Bronchial epithelial cell (primary cell): Measurements from ENCODE around the gene NUDT3. TPM values are rescaled to one million over a fixed set of nuclear protein-coding genes. Genes with fewer than 3 reads are reported as not detected.
A peak's percentile ranks its signal among the peaks of the same experiment; 100 is the strongest.

ENCODE experiments used
- DNase-seq: peaks from one replicate; pipeline ENCODE4 v3.0.0-alpha.2; 2010; ENCODE audit warnings: low read depth
- FAIRE-seq: peaks from 2 replicates; lab custom pipeline; 2011; peaks lifted over from hg19 to GRCh38; lab: Jason Lieb, UNC
- H3K27me3 ChIP-seq: 2 replicates; pipeline ENCODE4 v1.5.1; 2011; ENCODE audit warnings: low read length; ENCODE audit not compliant: control insufficient read depth, insufficient read depth
- H3K36me3 ChIP-seq: 2 replicates; pipeline ENCODE4 v1.5.1; 2011; ENCODE audit warnings: low read length; ENCODE audit not compliant: control insufficient read depth, insufficient read depth
- H3K4me3 ChIP-seq: 2 replicates; pipeline ENCODE4 v1.5.1; 2011; ENCODE audit warnings: mild to moderate bottlenecking, low read depth, low read length, control low read depth
- total RNA-seq: library from RNA; depleted of rRNA; stranded (reverse); fragments of >200 nt; gene quantifications from 2 replicates; pipeline ENCODE4 v1.2.1, GENCODE V29; 2014
- TF ChIP-seq, protein P1 (sequence below): IDR thresholded peaks from 2 replicates; pipeline ENCODE4 v1.5.1; 2011; ENCODE audit warnings: mild to moderate bottlenecking, moderate library complexity, low read length, control low read depth, inconsistent platforms; ENCODE audit not compliant: insufficient read depth, severe bottlenecking

Gene NUDT3
- total RNA-seq, 1 donor from 2014 or later = 15.8 TPM

GRCh38 chr6:34243901-34244884, 148.3 kb downstream of the NUDT3 start:
- H3K36me3 ChIP-seq = peaks cover 7% of the 10 kb centered on the region
- TF ChIP-seq, protein P1, sequence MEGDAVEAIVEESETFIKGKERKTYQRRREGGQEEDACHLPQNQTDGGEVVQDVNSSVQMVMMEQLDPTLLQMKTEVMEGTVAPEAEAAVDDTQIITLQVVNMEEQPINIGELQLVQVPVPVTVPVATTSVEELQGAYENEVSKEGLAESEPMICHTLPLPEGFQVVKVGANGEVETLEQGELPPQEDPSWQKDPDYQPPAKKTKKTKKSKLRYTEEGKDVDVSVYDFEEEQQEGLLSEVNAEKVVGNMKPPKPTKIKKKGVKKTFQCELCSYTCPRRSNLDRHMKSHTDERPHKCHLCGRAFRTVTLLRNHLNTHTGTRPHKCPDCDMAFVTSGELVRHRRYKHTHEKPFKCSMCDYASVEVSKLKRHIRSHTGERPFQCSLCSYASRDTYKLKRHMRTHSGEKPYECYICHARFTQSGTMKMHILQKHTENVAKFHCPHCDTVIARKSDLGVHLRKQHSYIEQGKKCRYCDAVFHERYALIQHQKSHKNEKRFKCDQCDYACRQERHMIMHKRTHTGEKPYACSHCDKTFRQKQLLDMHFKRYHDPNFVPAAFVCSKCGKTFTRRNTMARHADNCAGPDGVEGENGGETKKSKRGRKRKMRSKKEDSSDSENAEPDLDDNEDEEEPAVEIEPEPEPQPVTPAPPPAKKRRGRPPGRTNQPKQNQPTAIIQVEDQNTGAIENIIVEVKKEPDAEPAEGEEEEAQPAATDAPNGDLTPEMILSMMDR = peak; percentile 50
- no peak overlapping the region for H3K4me3 ChIP-seq
- peak; percentile 91 for DNase-seq
- no peak for FAIRE-seq
- H3K27me3 ChIP-seq = no peaks in the 10 kb centered on the region

DNA sequence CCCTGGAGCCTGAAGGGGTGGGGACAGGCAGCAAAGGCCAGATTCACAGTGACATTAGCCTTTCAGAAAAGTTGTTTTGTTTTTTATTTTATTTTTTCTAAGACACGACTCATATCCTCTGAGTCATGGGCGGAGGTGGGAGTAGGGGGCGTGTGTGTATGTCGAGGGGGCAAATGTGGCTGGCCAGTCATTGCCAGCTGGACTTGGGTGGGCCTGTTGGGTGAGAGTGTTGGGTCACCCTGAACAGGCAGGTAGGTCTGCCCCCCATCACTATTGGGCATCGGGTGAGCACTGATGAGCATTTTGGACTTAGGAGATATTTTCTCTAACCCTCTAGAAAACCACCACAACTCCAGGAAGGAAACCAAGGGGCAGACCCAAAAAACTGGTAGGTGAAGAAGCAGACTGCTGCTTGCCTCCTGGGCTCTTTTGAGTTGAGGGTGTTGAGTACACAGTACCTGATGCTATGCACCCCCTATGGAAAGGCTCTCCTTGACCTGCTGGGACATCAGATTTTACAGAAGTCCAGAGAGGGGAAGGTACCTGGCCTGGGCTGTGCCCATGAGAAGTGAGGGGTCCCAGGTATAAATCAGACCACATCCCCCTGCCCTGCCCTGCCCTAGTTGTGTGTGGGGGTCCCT, 149.2 kb downstream of the NUDT3 start:
- H3K27me3 ChIP-seq = no peaks in the 10 kb centered on the region
- H3K36me3 ChIP-seq = peaks cover 7% of the 10 kb centered on the region
- H3K4me3 ChIP-seq = no peak overlapping the region
- DNase-seq (no peak), FAIRE-seq (no peak)
- TF ChIP-seq, protein P1 = no peak

DNA sequence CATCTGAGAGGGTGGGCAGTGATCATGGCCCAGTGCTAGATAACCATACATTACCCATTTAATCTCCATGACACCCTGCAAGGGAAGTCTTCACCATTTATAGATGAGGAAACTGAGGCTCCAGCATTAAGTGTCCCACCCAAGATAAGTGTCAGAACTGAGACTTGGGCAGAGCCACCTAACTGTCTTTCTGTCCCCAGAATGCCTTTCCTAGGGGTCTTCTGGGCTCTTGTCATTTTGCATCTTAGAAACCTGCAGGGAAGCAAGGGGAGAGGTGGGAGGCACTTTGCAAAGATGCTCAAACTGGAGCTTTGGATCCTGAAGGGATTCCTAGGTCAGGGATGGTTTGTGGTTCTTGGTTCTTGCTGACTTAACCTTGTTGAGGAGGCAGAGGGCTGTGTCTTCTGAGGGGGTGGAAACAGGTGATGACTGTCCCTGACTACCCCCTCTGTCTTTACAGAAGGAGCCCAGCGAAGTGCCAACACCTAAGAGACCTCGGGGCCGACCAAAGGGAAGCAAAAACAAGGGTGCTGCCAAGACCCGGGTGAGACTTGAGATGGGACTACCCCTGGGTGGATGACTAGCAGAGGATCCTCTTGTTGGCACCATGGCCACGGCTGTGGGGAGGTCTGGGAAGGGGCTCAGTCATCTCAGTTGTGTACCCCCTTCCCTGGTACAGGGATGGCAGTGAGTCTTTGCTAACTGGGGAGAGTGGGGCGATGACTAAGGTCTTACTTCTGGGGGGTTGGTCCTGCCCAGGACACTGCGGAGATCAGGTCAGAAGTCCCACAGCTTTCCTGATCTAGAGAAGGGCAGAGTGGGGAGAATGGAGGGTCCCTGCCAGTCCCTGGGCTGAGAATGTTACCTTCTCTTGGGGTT, 150.0 kb downstream of the NUDT3 start:
- DNase-seq = no peak
- TF ChIP-seq, protein P1 = no peak
- peaks cover 7% of the 10 kb centered on the region for H3K36me3 ChIP-seq
- no peak for FAIRE-seq
- H3K27me3 ChIP-seq = no peaks in the 10 kb centered on the region
- no peak overlapping the region for H3K4me3 ChIP-seq

GRCh38 chr6:34241351-34242215, 150.9 kb downstream of the NUDT3 start:
- Histone ChIP-seq H3K4me3 (no peak overlapping the region), H3K27me3 (no peaks in the 10 kb centered on the region), H3K36me3 (peaks cover 7% of the 10 kb centered on the region)
- DNase-seq (no peak), FAIRE-seq (no peak)
- TF ChIP-seq, protein P1 = no peak
